ENCODE measurements around the gene AHI1. TPM values are rescaled to one million over a fixed set of nuclear protein-coding genes. Genes with fewer than 3 reads are reported as not detected.

AHI1 gene
- total RNA-seq, 1 donor from 2014 or later, result 38.3 TPM

DNA sequence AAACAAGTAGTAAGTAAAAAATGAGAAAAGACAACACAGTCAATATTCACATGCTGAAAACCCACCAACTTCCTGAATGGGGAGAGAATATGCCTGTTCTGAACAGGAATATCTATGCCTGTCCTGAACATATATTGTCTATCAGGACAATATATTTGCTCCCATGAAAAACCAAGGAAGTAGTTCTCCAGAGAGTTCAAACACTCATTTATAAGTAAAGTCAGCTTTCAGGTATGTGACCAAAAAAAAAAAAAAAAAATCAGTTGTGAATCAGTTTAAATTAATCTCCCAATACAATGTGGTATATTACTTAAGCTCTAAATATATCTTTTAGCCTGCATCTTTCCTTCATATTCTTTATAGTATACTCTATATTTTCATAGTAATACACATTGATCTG, 197.0 kb downstream of the AHI1 start:
- H3K36me3 Mint-ChIP-seq (ENCODE audit: insufficient read depth), result peaks cover 10% of the 10 kb centered on the region
- TF ChIP-seq, protein P1, sequence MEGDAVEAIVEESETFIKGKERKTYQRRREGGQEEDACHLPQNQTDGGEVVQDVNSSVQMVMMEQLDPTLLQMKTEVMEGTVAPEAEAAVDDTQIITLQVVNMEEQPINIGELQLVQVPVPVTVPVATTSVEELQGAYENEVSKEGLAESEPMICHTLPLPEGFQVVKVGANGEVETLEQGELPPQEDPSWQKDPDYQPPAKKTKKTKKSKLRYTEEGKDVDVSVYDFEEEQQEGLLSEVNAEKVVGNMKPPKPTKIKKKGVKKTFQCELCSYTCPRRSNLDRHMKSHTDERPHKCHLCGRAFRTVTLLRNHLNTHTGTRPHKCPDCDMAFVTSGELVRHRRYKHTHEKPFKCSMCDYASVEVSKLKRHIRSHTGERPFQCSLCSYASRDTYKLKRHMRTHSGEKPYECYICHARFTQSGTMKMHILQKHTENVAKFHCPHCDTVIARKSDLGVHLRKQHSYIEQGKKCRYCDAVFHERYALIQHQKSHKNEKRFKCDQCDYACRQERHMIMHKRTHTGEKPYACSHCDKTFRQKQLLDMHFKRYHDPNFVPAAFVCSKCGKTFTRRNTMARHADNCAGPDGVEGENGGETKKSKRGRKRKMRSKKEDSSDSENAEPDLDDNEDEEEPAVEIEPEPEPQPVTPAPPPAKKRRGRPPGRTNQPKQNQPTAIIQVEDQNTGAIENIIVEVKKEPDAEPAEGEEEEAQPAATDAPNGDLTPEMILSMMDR (IDR thresholded peaks at IDR 0.05; ENCODE audit: unreplicated experiment), result no peak
- DNase-seq (ENCODE audit: low spot score, unreplicated experiment), result no peak
- no peaks in the 10 kb centered on the region for H3K27me3 Mint-ChIP-seq
- no peak overlapping the region for H3K27ac Mint-ChIP-seq
- peaks cover 2% of the 10 kb centered on the region for H3K4me1 Mint-ChIP-seq (ENCODE audit: low read depth)
- peaks cover 5% of the 10 kb centered on the region for H3K9me3 Mint-ChIP-seq (ENCODE audit: low read depth)
- no peak overlapping the region for H3K4me3 Mint-ChIP-seq (ENCODE audit: low read depth)

DNA sequence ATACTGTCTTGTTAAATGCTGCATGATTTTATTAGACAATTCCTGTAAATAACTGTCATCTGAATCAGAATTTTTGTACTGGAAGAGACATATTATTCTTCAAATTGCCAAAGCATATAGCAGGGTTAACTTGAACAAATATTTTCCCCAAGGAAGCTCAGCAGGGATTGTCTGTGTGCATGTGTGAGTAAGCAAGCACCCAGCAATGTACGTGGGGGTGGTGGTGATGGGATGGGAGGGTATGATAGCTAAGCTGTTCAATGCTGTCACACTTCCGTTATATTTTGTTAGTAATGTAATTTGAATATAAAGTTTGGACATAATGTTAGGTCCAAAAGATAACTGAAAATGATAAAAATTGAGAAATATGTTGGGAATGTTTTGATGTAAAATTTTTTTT, 198.3 kb downstream of the AHI1 start:
- H3K36me3 Mint-ChIP-seq (ENCODE audit: insufficient read depth), result peaks cover 13% of the 10 kb centered on the region
- H3K4me3 Mint-ChIP-seq (ENCODE audit: low read depth), result no peak overlapping the region
- TF ChIP-seq, protein P1 (IDR thresholded peaks at IDR 0.05; ENCODE audit: unreplicated experiment), result no peak
- no peak for DNase-seq (ENCODE audit: low spot score, unreplicated experiment)
- peaks cover 2% of the 10 kb centered on the region for H3K4me1 Mint-ChIP-seq (ENCODE audit: low read depth)
- H3K9me3 Mint-ChIP-seq (ENCODE audit: low read depth), result peaks cover 9% of the 10 kb centered on the region
- no peak overlapping the region for H3K27ac Mint-ChIP-seq
- H3K27me3 Mint-ChIP-seq, result no peaks in the 10 kb centered on the region

DNA sequence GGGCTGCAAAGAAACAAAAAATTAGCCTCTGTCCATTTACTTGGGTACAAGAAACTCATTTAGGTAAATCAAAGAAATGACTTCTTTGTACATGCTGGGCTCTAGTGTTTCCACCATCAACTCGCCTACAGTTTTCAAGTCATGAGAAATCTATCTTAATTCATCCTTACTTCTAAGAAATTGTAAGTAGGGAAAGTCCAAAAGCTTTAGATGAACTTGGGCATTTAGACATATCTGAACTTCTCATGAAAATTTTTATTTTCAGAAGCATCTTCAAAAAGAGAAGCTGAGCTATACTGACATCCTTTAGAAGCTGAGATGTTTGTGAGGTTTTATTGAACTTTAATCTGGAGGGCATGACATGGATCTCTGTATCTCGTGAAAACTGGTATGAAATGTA, 199.1 kb downstream of the AHI1 start:
- TF ChIP-seq, protein P1 (IDR thresholded peaks at IDR 0.05; ENCODE audit: unreplicated experiment), result no peak
- H3K36me3 Mint-ChIP-seq (ENCODE audit: insufficient read depth), result peaks cover 16% of the 10 kb centered on the region
- H3K27ac Mint-ChIP-seq, result no peak overlapping the region
- H3K4me3 Mint-ChIP-seq (ENCODE audit: low read depth), result no peak overlapping the region
- no peaks in the 10 kb centered on the region for H3K27me3 Mint-ChIP-seq
- H3K4me1 Mint-ChIP-seq (ENCODE audit: low read depth), result peaks cover 2% of the 10 kb centered on the region
- no peak for DNase-seq (ENCODE audit: low spot score, unreplicated experiment)
- H3K9me3 Mint-ChIP-seq (ENCODE audit: low read depth), result peaks cover 12% of the 10 kb centered on the region

DNA sequence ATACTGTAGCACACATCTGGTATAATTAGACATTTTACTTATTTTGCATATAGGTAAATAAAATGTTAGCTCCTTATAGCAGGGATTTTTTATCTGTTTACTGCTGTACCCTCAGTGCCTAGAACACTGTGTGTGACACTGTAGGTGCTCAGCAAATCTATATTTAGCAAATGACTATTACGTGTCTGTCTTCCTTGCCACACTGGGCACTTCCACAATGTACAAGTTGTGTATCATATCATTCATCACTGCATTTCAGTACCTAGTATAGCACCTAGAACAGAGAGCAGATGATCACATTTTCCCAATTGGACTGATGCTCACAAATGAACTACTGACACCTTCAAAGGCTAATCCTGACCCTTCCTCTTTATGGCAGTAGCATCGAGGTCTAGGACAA, 200.8 kb downstream of the AHI1 start:
- H3K36me3 Mint-ChIP-seq (ENCODE audit: insufficient read depth), result peaks cover 18% of the 10 kb centered on the region
- H3K9me3 Mint-ChIP-seq (ENCODE audit: low read depth), result peaks cover 14% of the 10 kb centered on the region
- H3K27ac Mint-ChIP-seq, result no peak overlapping the region

DNA sequence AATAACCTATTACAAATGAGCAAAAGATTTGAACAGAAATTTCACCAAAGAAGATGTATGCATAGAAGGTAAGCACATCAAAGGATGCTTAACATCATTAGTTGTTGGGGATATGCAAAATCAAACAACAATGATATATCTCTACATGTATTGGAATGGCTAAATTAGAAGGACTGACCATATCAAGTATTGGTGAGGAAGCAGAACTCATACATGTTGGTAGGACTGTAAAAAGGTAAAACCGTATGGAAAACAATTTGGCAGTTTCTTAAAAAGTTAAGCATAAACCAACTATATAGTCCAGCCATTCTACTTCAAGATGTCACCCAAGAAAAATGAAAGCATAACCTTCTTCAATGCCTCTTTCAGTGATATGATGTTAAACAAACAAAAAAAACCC, 202.5 kb downstream of the AHI1 start:
- peaks cover 14% of the 10 kb centered on the region for H3K9me3 Mint-ChIP-seq (ENCODE audit: low read depth)
- DNase-seq (ENCODE audit: low spot score, unreplicated experiment), result no peak
- H3K36me3 Mint-ChIP-seq (ENCODE audit: insufficient read depth), result peaks cover 18% of the 10 kb centered on the region
- H3K4me3 Mint-ChIP-seq (ENCODE audit: low read depth), result no peak overlapping the region
- TF ChIP-seq, protein P1 (IDR thresholded peaks at IDR 0.05; ENCODE audit: unreplicated experiment), result no peak
- H3K27ac Mint-ChIP-seq, result no peak overlapping the region
- H3K4me1 Mint-ChIP-seq (ENCODE audit: low read depth), result no peaks in the 10 kb centered on the region
- H3K27me3 Mint-ChIP-seq, result no peaks in the 10 kb centered on the region

More for the DNA sequence above, 200.8 kb downstream of the AHI1 start:
- H3K4me3 Mint-ChIP-seq (ENCODE audit: low read depth), result no peak overlapping the region
- TF ChIP-seq, protein P1 (IDR thresholded peaks at IDR 0.05; ENCODE audit: unreplicated experiment), result no peak
- no peak for DNase-seq (ENCODE audit: low spot score, unreplicated experiment)
- H3K27me3 Mint-ChIP-seq, result no peaks in the 10 kb centered on the region
- peaks cover 2% of the 10 kb centered on the region for H3K4me1 Mint-ChIP-seq (ENCODE audit: low read depth)
